DMS79 treated with DMSO at 0.1 percent for 48 hours (cell line): Measurements from ENCODE around the gene SLC2A2.

ENCODE experiments used
- DNase-seq: peaks from one replicate; lab custom pipeline; 2025; lab: John Stamatoyannopoulos, UW

SLC2A2 gene

GRCh38 chr3:171028779-171029232, 2.3 kb upstream of the SLC2A2 start:
- DNase-seq: no peak

- peak; percentile 72 for DNase-seq
Measured at GRCh38 chr3:171028025-171028778, 1.7 kb upstream of the SLC2A2 start.

GRCh38 chr3:171023566-171023965, 3.0 kb downstream of the SLC2A2 start:
- no peak for DNase-seq

- no peak for DNase-seq
Measured at GRCh38 chr3:171021377-171021776, 5.1 kb downstream of the SLC2A2 start.

- no peak for DNase-seq
Measured at GRCh38 chr3:171018156-171018935, 8.2 kb downstream of the SLC2A2 start.

GRCh38 chr3:171013822-171014748, 12.4 kb downstream of the SLC2A2 start:
- no peak for DNase-seq

- no peak for DNase-seq
Measured at GRCh38 chr3:171011873-171012336, 14.6 kb downstream of the SLC2A2 start.

GRCh38 chr3:171011109-171011872, 15.2 kb downstream of the SLC2A2 start:
- no peak for DNase-seq

- DNase-seq: no peak
Measured at GRCh38 chr3:171007316-171007715, 19.2 kb downstream of the SLC2A2 start.

- DNase-seq: no peak
Measured at GRCh38 chr3:171005648-171006047, 20.9 kb downstream of the SLC2A2 start.

GRCh38 chr3:171001957-171002694, 24.4 kb downstream of the SLC2A2 start:
- no peak for DNase-seq

- no peak for DNase-seq
Measured at GRCh38 chr3:171001250-171001893, 25.1 kb downstream of the SLC2A2 start.

- DNase-seq: no peak
Measured at GRCh38 chr3:171000281-171000680, 26.2 kb downstream of the SLC2A2 start.

- DNase-seq: no peak
Measured at GRCh38 chr3:170999737-171000242, 26.7 kb downstream of the SLC2A2 start.

GRCh38 chr3:170997961-170998913, 28.3 kb downstream of the SLC2A2 start:
- no peak for DNase-seq

- DNase-seq: no peak
Measured at GRCh38 chr3:170992854-170993253, 33.7 kb downstream of the SLC2A2 start.

GRCh38 chr3:170991664-170992063, 34.9 kb downstream of the SLC2A2 start:
- DNase-seq: no peak

GRCh38 chr3:170989100-170989648, 37.3 kb downstream of the SLC2A2 start:
- no peak for DNase-seq
